Measurements from ENCODE around the gene ME3. TPM values are rescaled to one million over a fixed set of nuclear protein-coding genes. Genes with fewer than 3 reads are reported as not detected.

ME3 gene
- polyA plus RNA-seq, 2 of the 4 experiments (the other 2 are of a cell fraction), result 19.7 to 22.3 TPM

DNA sequence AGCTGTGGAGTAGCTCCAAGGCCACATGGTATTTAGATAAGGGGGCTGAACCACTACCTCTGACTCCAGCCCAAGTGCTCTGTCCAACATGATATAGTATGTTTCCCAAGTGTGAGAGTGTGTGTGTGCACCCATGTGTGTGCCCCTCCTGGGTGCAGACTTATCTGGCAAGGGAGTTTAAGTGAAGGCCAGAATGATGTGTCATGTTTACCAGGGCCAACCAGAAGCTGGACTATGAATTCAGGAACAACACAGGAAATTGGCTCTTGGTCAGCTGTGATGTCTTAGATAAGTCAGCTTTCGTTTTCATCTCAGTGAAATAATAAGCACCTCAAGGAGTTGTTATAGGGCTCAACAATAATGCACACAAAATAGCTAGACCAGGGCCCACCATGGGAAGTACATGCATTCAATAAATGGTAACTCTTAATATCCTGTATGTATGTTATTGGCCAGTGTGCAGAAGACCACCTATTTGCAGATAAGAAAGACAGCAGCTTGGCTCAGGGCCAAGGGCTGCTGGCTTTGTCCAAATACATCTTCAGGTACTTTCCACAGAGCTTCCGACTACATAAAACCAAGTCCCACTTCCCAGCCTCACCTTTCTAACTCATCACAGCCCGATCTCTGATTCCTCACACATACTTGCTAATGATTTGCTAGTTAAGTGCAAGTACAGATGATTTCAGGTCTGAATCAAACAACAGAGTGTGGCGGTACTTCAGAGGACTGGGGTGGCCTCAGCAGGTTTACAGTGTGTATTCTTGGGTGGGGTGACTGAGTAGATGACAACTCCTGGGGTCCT lies 120.9 kb downstream of the ME3 start:
- ChIA-PET POLR2A (interaction anchor here (1.3 kb wide), 1 partner anchor 68 kb away, joined by 4 read pairs; no protein-coding TSS in a partner anchor), CTCF (interaction anchor here (0.6 to 1.5 kb wide), 7 partner anchors 10 to 96 kb away, joined by 3 to 6 read pairs (median 3); no protein-coding TSS in a partner anchor)
- no peak overlapping the region for H3K4me3 ChIP-seq
- H3K27ac ChIP-seq, result peak overlapping the region; percentile 22 to 58; a peak in 5 of 6 replicates
- peak overlapping the region; percentile 62 for H3K4me2 ChIP-seq
- DNase-seq (ENCODE audit: low read depth in 1 of 2, low spot score in 1 of 2) (peak; percentile 40 to 64), FAIRE-seq (no peak), ATAC-seq (peak in 1 of 2 experiments; percentile 77; a peak in 3 of 6 replicates)
- no peak for TF ChIP-seq ZNF302 (CRISPR knock-in tag; IDR thresholded peaks at IDR 0.05)
- TF ChIP-seq FOSL2 (IDR thresholded peaks at IDR 0.05), result no peak
- TF ChIP-seq FOSL2 (CRISPR knock-in tag; IDR thresholded peaks at IDR 0.05), result peak; percentile 24
- TF ChIP-seq, protein P1, sequence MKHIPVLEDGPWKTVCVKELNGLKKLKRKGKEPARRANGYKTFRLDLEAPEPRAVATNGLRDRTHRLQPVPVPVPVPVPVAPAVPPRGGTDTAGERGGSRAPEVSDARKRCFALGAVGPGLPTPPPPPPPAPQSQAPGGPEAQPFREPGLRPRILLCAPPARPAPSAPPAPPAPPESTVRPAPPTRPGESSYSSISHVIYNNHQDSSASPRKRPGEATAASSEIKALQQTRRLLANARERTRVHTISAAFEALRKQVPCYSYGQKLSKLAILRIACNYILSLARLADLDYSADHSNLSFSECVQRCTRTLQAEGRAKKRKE (CRISPR knock-in tag; IDR thresholded peaks at IDR 0.05; ENCODE audit: low read depth), result no peak
- TF ChIP-seq CHD2 (IDR thresholded peaks at IDR 0.05; ENCODE audit: low read length, partially characterized antibody), result no peak
- TF ChIP-seq, protein P2, sequence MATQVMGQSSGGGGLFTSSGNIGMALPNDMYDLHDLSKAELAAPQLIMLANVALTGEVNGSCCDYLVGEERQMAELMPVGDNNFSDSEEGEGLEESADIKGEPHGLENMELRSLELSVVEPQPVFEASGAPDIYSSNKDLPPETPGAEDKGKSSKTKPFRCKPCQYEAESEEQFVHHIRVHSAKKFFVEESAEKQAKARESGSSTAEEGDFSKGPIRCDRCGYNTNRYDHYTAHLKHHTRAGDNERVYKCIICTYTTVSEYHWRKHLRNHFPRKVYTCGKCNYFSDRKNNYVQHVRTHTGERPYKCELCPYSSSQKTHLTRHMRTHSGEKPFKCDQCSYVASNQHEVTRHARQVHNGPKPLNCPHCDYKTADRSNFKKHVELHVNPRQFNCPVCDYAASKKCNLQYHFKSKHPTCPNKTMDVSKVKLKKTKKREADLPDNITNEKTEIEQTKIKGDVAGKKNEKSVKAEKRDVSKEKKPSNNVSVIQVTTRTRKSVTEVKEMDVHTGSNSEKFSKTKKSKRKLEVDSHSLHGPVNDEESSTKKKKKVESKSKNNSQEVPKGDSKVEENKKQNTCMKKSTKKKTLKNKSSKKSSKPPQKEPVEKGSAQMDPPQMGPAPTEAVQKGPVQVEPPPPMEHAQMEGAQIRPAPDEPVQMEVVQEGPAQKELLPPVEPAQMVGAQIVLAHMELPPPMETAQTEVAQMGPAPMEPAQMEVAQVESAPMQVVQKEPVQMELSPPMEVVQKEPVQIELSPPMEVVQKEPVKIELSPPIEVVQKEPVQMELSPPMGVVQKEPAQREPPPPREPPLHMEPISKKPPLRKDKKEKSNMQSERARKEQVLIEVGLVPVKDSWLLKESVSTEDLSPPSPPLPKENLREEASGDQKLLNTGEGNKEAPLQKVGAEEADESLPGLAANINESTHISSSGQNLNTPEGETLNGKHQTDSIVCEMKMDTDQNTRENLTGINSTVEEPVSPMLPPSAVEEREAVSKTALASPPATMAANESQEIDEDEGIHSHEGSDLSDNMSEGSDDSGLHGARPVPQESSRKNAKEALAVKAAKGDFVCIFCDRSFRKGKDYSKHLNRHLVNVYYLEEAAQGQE (IDR thresholded peaks at IDR 0.05), result no peak
- TF ChIP-seq JUNB (IDR thresholded peaks at IDR 0.05), result peak; percentile 32; the same call in 1 of the 2 replicates
- WGBS (ENCODE audit: missing lambda C conversion rate), result 43% methylated on average over 4 of the region's 4 CpGs
- no peaks in the 10 kb centered on the region for H3K9me3 ChIP-seq
- peaks cover 20% of the 10 kb centered on the region for H3K4me1 ChIP-seq

DNA sequence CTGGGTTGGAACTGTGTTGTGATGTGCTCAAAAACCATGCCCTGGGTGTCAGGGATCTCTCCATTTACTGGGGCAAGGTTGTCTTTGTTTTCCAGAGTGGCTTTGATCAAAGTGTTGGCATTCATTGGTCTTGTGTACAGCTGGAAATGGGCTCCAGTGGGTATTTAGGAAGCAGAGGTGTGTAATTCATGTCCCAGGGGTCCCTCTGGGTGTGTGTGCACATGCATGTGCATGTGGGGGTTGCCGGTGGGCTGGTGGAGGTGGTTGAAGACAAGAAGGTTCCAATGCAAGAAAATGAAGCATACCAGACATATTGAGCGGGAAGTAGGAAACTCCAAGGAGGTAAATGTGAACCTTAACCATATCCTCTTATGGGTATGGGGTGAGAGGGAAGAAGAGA lies 121.7 kb downstream of the ME3 start:
- WGBS (ENCODE audit: missing lambda C conversion rate), result 98% methylated on average over 2 of the region's 2 CpGs
- TF ChIP-seq RCOR1 (IDR thresholded peaks at IDR 0.05; ENCODE audit: low read depth, low read length) (no peak), PHF8 (IDR thresholded peaks at IDR 0.05; ENCODE audit: borderline replicate concordance, low read depth) (no peak), HEYL (CRISPR knock-in tag; IDR thresholded peaks at IDR 0.05) (no peak), FOXS1 (CRISPR knock-in tag; IDR thresholded peaks at IDR 0.05) (no peak), RNF2 (IDR thresholded peaks at IDR 0.05; ENCODE audit: borderline replicate concordance, low read depth) (no peak), TP53 (CRISPR knock-in tag; IDR thresholded peaks at IDR 0.05) (no peak)
- DNase-seq (ENCODE audit: low read depth in 1 of 2, low spot score in 1 of 2) (no peak), ATAC-seq (no peak), FAIRE-seq (no peak)
- ChIA-PET CTCF (interaction anchor here (1.3 to 1.5 kb wide), 5 partner anchors 9 to 95 kb away, joined by 3 to 6 read pairs (median 4); no protein-coding TSS in a partner anchor), POLR2A (interaction anchor here (1.3 kb wide), 1 partner anchor 67 kb away, joined by 4 read pairs; no protein-coding TSS in a partner anchor)
- Histone ChIP-seq H3K4me2 (no peak overlapping the region; the same call in 2 of the 3 replicates), H3K4me1 (peaks cover 20% of the 10 kb centered on the region), H3K9me3 (no peaks in the 10 kb centered on the region), H3K4me3 (no peak overlapping the region), H3K27ac (peak overlapping the region in 1 of 2 experiments; percentile 58; a peak in 2 of 6 replicates)

DNA sequence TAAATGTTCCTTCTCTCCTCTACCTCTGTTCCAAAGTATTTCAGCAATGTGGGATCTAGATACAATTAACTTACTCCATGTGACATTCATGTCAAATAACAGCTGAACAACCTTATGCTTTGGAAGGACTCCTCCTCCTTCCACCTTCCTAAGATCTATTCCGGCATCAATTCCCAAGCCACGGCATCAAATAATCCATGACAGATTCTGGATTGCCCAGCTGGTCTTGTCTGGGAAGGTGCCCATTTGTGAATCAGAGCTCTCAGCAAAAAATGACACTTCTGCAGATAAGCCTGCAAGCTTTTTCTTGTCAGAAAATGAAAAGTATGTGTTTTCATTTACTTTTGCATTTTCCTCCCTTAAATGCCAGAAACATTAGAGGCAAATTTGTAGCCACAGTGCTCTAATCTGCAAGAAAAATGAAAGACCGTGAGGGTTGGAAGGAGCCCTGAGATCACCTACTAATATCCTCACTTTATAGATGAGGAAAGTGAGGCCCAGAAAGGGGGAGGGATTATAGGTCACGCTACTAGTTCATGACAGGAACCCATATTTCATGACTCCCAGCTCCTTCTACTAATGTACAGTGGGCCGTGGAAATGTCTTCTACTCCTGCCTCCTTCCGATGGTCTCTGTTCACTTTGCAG lies 124.0 kb downstream of the ME3 start:
- DNase-seq (ENCODE audit: low read depth in 1 of 2, low spot score in 1 of 2), result no peak
- TF ChIP-seq, protein P3, sequence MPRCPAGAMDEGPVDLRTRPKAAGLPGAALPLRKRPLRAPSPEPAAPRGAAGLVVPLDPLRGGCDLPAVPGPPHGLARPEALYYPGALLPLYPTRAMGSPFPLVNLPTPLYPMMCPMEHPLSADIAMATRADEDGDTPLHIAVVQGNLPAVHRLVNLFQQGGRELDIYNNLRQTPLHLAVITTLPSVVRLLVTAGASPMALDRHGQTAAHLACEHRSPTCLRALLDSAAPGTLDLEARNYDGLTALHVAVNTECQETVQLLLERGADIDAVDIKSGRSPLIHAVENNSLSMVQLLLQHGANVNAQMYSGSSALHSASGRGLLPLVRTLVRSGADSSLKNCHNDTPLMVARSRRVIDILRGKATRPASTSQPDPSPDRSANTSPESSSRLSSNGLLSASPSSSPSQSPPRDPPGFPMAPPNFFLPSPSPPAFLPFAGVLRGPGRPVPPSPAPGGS (IDR thresholded peaks at IDR 0.05), result no peak
- TF ChIP-seq NPAS2 (CRISPR knock-in tag; IDR thresholded peaks at IDR 0.05; ENCODE audit: borderline replicate concordance), result no peak
- peaks cover 20% of the 10 kb centered on the region for H3K4me1 ChIP-seq
- ATAC-seq, result no peak
- FAIRE-seq, result no peak
- H3K27ac ChIP-seq, result peak overlapping the region; percentile 7 to 17; a peak in 2 of 6 replicates
- no peak overlapping the region for H3K4me3 ChIP-seq
- H3K9me3 ChIP-seq, result no peaks in the 10 kb centered on the region
- WGBS (ENCODE audit: missing lambda C conversion rate), result 92% methylated on average over 6 of the region's 6 CpGs
- H3K4me2 ChIP-seq, result no peak overlapping the region
- ChIA-PET POLR2A (no interaction called here), CTCF (interaction anchor here (1.0 to 1.4 kb wide), 3 partner anchors 9 to 90 kb away, joined by 3 read pairs; no protein-coding TSS in a partner anchor)

All from A549 (cell line).